ENCODE data around the gene PI4KA.

- TF ChIP-seq CTCF (IDR thresholded peaks at IDR 0.05) (no peak), POLR2AphosphoS5 (IDR thresholded peaks at IDR 0.05) (no peak)
Observed at GRCh38 chr22:20823264-20823663, 35.3 kb downstream of the PI4KA start.

Data from upper lobe of left lung (tissue), 4 donors.